Measurements from ENCODE around the gene BRD3.
A peak's percentile ranks its signal among the peaks of the same experiment; 100 is the strongest.
"Not testable (repeated sequence)": the region's sequence is repeated elsewhere in the genome, so short reads cannot be mapped to it uniquely, and the experiment has no call there.

BRD3 gene

GRCh38 chr9:134067904-134068743 is at the start of gene BRD3:
TSS of gene BRD3 (minus strand) at chr9:134068026. CDS start at chr9:134053477, 14,549 bp downstream.
- peak; percentile 97 for DNase-seq

- no peak for DNase-seq
These were observed 44.7 kb upstream of the BRD3 start for GRCh38 chr9:134112561-134112960.

- DNase-seq: no peak
These were observed 43.2 kb upstream of the BRD3 start for GRCh38 chr9:134111064-134111463.

- DNase-seq: no peak
These were observed 35.7 kb upstream of the BRD3 start for GRCh38 chr9:134103391-134103998.

GRCh38 chr9:134101623-134102149 is 33.9 kb upstream of the BRD3 start:
- DNase-seq: peak; percentile 28

GRCh38 chr9:134101133-134101532 is 33.3 kb upstream of the BRD3 start:
- DNase-seq: not testable (repeated sequence)

GRCh38 chr9:134100040-134100439 is 32.2 kb upstream of the BRD3 start:
- no peak for DNase-seq

GRCh38 chr9:134099123-134099761 is 31.4 kb upstream of the BRD3 start:
- DNase-seq: peak; percentile 82

- DNase-seq: no peak
These were observed 22.1 kb upstream of the BRD3 start for GRCh38 chr9:134089972-134090371.

- no peak for DNase-seq
These were observed 20.4 kb upstream of the BRD3 start for GRCh38 chr9:134088063-134088725.

- DNase-seq: no peak
These were observed 17.8 kb upstream of the BRD3 start for GRCh38 chr9:134085674-134086073.

- DNase-seq: no peak
These were observed 15.6 kb upstream of the BRD3 start for GRCh38 chr9:134083451-134083850.

- DNase-seq: no peak
These were observed 8.8 kb upstream of the BRD3 start for GRCh38 chr9:134076644-134077043.

GRCh38 chr9:134075689-134076088 is 7.9 kb upstream of the BRD3 start:
- not testable (repeated sequence) for DNase-seq

GRCh38 chr9:134073500-134073899 is 5.7 kb upstream of the BRD3 start:
- DNase-seq: no peak

- not testable (repeated sequence) for DNase-seq
These were observed 4.9 kb upstream of the BRD3 start for GRCh38 chr9:134072683-134073082.

GRCh38 chr9:134071149-134071548 is 3.3 kb upstream of the BRD3 start:
- DNase-seq: no peak

GRCh38 chr9:134069480-134070399 is 1.9 kb upstream of the BRD3 start:
- DNase-seq: no peak

GRCh38 chr9:134068744-134069479 is 1.1 kb upstream of the BRD3 start:
- no peak for DNase-seq

- peak; percentile 55 for DNase-seq
These were observed 644 bp downstream of the BRD3 start for GRCh38 chr9:134066913-134067851.
